Fibroblast of skin of right quadriceps (primary cell): Measurements from ENCODE around the gene UNC119.

Experiments used
- DNase-seq: peaks from one replicate; pipeline ENCODE4 v3.0.0-alpha.2; 2013

The UNC119 gene

DNA sequence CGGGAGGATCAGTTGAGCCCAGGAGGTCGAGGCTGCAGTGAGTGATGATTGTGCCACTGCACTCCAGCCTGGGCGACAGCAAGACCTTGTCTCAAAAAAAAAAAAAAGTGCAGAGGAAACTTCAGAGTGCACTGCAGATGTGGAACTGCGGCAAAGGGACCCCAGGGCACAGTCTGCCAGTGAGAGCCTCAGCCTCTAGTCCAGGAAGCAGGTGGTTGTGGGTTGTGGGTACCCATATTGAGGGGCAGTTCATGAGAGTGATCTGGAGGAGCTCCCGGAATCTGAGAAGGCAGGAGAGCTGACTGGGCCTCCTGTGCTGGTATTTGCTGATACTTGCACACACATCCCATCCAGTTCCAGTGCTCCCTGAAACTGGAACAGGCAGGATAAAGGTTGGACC is 33.2 kb downstream of the UNC119 start:
- DNase-seq: no peak

DNA sequence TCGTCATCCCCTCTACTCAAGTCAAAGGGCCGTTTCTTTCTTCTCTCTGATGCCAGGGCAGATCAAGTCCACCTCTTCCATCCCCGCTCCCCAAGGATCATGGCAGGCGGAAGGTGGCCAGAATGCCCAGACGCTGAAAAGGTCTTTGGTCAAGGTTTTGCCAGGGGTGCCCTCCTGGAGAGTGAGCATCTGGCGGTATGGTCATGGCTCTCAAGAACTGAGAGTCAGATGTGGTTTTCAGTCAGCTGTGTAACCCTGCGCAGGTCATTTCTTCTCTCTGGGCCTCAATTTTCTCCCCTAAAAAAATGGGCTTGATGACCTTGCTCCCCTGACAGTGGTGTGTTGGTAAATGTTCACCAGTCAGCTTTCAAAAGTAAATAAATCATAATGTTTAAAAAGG is 33.8 kb downstream of the UNC119 start:
- DNase-seq: no peak

DNA sequence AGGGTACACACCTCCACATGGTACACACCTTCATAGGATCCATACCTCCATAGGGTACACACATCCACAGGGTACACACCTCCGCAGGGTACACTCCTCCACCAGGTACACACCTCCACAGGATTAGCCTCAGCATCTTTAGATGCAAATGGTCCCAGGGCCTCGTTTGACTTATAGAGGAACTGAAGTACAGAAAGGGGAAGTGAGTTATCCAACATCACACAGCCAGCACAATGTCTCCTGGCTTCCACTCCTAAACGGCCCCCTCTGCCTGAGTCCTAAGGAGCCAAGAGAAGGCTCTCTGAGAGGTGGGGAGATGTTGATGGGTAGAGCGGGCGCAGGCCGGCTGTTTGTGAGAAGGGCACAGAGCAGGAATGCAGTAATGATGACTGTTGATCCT is 34.3 kb downstream of the UNC119 start:
- DNase-seq: no peak

DNA sequence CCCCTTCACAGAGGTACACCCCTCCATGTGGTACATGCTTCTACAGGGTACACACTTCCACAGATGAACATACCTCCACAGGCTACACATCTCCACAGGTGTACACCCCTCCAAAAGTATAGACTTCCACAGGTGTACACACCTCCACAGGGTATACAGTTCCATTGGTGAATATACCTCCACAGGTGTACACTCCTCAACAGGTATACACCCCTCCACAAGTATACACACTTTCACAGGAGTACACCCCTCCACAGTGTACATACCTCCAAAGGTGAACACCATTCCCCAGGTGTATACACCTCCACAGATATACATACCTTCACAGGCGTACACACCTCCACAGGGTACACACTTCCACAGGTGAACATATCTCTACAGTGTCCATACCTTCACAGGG is 36.9 kb downstream of the UNC119 start:
- no peak for DNase-seq

DNA sequence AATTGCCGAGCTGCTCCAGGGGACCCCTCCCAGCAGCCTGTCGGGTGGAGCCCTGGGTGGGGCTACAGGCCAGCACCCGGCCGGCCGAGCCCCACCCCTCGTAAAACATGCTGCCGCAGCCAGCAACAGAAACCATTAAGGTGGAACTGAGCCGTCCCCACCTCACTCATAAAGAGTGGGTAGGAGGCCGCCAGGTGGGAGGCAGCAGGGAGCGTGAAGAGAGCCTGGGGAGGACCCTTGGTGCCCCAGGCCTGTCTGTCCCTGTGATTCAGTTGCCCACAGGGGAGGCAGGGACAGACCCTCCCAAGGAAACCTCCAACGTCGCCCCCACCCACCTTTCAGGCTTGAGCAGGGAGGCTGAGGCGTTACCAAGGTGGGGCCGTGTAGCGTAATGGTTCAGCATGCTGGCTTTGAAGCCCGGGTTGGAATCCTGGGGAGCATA is 37.8 kb downstream of the UNC119 start:
- no peak for DNase-seq

DNA sequence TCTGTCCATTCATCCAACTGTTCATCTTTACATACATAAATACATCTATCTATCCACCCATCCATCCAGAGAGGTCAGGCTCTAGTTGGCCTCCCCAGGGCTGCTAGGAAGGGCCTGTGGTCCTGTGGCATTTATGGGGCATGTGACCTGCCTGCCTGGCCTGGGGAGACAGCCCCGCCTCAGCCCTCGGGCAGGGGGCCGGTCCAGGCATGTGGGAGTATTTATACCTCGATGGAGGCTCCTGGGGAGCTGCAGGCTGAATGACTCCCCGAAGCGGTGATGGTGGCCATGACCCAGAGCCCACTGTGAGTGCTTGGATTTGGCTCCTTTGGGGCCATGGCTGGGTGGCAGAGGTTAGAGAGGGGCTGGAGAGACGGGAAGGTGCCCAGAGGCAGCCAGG is 38.9 kb downstream of the UNC119 start:
- DNase-seq: no peak

DNA sequence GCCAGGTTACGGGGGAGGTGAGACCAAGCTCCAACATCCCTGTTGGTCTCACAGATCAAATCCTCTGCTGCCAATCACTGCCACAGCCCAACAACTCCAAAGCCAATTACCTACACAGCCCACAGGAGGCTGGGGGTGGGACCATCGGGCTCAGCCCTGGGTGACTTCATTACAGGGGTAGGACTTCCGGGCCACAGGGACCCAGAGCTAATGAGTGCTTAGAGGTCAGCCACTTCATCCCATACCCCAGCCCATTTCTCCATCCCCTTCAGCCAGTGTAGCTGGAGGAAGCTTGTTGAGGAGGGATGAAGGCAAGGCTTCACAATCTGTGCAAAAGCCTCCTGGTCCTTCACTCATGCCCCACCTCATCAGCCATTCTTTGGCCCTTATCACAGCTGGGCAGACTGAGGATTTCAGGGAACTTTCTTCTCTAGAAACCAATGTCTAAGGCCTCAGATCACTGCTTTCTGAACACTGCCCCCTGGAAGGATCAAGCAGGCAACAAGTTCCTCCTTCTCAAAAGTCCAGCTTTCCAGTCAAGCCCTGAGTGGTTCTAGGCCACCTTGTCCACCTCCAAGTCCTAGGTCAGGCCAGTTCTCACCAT is 40.5 kb downstream of the UNC119 start:
- no peak for DNase-seq

DNA sequence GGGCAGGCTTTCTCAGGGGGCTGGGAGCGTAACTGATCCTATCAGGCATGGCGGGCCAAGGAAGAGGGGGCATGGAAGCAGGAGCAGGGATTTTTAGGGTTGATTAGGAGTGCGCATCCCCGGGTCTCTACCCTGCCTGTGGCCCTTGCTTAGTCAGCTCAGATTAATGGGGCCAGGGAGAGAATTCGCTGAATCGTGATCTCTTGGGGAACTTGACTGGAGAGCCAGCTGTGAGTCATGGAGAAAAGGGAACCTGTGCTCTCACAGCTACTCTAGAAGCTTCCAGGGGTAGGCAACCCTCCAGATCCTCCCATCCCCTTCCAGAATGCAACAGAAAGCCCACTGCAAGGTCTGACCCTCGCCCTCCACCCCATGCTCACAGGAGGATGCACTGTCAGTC is 42.6 kb downstream of the UNC119 start:
- DNase-seq: no peak

DNA sequence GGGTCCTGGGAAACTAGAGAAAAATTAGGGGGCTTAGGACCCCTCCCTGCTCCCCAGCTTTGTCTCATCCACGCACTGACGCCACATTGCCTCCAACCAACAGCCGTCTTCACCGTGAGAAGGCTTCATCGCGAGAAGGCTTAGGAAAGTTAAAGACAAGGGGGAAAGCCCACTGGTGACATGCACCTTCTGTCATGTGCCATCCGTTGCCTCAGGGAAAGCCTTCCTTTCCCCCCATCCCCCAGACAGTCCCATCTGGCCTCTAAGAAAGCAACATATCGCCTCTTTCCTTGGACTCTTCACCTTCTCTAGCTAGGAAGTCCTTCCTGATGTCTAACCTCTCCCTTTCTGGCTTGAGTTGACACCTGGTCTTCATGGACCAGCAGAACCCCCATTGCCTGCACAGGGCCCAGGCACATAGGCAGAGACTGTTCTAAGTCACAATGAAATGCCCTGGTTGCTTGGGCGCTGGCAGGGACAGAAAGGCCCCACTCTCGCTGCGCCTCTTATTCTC is 44.2 kb downstream of the UNC119 start:
- no peak for DNase-seq

DNA sequence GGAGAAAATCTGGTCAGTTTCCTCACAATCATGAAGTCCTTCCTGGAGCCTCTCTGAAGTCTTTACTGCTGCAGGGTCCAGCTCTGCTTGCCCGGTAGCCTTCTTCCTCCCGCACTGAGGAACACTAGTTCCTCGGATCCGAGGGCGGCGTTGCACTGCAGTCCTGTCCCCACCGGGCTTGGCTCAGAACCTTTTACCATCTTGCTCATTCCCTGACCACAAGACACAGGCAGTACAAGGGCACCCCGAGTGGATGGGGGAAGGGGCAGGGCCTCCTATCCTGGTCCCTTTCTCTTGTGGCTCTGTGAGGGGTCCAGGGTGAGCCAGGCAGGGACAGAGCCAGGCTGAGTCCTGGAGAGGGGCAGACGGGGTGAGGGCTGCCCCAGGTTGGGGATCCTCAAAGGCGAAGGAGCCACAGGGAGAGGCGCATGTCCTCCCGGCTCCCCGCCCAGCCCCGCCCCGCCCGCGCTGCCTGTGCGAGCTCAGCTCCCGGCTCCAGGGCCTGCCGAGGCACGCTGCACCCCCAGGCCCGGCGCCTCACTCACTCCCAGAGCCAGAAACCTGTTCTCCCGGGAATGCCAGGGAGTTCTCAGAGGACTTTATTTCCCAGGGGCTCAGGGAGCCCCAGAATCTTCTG is 44.7 kb downstream of the UNC119 start:
- DNase-seq: no peak

DNA sequence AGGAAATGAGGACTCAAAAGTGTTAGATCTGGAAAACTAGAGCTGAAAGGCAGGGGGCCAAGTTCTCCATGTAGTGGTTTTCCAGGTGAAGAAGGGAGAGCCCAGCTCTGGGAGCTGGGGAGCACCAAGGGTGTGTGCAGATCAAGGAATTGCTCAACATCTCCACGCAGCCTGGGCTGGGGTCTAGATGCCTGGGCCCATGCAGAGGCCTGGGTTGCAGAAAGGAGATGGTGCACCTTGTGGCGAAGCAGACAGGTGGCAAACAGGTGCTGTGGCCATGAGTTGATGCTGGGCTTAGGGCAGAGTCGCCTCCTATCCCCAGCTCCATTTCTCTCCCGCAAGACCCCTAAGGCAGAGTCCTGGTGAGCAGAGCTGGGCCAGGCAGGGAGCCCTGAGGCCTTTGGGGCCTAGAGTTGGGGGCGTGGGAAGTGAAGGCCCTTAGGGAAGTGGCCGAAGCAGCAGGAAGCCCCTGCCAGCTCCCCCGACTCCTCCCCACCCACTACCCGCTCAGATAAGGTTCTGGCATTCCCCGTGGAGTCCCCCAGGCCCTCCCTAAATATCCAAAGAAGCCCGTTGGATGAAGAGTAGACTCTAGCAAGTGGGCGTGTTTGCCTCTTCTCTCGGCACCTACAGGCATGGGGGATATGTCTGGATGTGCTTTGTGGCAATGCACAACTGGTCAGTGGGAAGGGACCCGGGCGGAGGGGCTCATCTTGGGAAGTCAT is 45.5 kb downstream of the UNC119 start:
- no peak for DNase-seq

DNA sequence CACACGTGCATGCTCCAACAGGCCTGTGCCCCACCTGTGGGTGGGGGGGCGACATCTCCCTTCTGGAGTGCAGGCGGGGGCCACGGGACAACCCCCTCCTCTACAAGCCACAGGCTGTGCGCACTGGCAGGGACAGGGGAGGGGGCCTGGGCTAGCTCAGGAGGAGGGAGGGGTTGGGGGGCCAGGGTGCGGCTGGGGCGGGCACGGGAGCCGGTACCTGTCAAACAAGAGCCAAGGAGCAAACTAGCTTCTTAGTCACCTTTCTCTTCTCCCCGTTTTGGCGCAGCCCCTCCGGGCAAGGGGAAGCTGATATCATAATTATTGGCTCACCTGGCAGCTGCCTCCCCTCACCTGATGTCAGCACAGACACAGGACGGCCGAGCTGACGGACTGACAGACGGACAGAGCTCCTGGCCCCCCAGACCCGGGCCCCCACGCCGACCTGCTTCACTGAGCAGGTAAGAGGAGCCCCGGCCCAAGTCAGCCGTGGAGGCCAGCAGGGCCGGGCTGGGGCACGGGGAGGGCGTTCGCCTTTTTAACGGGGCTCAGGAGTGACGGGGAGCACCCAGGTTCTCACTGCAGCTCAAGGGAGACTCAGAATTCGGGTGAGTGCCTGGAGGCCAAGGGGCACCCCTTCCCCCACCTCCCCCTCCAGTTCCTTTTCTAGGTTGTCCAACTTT is 46.3 kb downstream of the UNC119 start, which contains the start of gene FOXN1:
Gene FOXN1, plus strand, starts transcription at position 363 of the 680 bp plus-strand sequence. CDS start 17,622 bp downstream, outside the sequence.
- DNase-seq: no peak

DNA sequence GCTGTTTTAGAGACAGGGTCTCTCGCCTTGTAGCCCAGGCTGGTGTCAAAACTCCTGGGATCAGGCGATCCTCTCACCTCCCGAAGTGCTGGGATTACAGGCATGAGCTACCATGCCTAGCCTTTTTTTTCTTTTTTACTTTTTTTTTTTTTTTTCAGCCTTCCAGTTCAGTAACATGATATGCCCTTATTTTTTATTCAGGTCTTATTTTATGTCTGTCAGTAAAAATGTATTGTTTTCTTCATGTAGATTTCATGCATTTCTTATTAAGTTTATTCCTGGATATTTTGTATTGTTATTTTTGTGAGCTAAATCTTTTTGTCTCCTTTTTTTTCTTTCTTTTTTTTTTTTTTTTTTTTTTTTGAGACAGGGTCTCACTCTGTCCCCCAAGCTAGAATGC is 49.0 kb downstream of the UNC119 start:
- no peak for DNase-seq

DNA sequence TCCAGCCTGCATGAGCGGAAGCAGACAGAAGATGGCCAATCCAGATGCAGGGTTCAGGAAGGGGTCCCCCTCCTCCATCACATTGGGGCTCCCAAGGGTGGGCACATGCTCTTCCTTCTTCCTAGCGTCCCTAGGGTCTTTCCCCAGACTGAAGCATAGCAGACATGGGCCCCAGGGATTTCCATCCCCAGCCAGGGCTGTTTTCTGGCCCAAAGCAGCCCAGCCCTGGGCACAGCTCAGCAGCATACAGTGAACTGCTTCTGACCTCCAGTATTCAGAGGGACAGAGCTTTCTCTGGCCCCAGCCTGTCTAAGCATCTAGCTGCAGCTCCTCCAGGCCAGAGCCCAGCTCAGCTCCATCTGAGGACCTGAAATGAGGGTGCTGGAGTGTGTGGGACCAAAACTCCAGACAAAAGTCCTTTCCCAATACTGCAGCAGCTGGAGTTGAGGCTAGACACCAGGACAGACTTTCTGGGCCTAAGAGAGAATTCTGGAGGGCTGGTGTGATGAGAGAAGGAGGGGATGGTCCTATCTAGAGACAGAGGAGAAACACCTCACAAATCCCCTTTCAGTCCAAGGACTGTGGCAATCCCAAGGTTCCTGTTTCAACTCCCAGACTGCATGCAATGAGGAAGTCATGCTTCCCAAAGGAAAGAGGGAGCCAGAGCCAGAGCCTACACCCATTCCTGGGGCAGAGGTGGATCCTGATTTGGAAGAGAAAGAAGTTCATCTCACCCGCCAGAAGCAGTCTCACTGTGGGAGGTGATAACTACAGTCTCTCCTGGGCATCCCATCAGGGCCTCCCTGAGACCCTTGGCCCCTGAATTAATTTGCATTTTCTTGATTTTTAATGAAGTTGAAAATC is 50.8 kb downstream of the UNC119 start:
- DNase-seq: no peak

DNA sequence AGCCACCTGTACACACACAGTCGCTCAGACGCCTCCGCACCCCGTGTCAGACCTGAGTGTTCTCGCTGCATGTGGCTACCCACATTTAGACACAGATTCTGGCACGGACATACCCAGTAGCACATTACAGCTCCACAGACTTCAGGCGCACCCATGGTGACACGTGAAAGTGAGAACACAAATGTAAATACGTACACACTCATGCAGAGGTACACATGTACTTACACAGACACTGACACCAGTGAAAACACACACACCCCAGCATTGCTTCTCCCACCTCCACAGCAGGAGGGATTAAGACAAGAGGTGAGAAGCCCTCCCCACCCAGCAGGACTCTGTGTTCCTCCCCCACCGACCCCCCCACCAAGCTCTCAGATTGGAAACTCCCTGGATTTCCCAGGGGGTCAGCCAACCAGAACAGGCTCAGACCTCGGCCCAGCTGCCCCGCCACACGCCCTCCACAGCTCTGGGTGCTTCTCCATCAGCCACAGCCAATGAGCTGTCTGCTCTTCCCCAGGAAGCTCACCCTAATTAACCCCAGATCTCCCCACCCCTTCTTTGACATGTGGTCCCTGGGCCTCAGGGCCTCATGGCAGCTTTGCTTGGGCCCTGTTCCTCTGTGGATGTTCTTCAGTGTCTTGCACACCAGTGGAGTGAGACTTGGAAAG is 51.6 kb downstream of the UNC119 start:
- DNase-seq: no peak

DNA sequence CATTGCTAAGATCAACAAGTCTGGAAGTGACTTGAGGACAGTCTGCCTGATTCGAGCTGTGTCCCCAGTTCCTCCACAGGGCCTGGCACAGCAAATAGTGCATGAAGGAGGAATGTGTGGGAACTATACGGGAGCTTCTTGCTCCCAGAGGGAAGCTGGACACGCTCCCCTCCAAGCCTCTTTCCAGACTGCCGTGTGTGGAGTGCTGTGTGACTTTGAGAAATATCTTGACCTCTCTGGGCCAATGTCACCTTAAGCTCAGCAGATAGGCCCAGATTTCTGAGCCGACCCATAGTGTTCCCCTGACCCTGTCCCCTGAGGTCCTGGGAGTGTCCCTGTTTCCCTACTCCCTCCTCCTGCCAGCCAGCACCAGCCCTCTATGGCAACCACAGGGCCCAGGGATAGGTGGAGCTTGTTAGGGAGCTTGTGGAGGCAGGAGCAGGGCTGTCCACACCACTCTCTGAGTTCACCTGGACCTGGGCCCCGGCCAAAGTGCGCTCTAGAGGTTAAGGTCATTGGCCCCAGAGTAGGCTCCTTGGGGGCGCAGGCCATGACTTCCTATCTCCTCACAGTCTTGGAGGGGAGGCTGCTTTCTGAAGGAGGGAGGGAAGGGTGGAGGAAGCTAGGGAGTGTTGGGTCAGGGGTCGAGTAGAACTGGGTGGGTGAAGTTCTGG is 52.6 kb downstream of the UNC119 start:
- no peak for DNase-seq

DNA sequence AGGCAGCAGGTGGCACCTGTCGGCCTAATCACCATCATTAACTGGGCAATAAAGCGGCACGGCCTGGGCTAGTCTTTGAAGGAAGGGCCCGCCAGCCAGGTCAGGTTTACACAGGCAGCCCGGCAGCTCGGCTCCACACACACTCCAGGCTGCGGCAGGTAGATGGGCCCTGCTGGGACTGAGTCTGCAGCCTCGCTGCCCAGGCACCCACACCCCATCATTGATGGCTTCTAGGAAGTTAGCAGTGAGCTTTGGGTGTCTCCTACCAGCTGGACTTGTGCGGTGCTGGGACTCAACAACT is 53.1 kb downstream of the UNC119 start:
- no peak for DNase-seq

DNA sequence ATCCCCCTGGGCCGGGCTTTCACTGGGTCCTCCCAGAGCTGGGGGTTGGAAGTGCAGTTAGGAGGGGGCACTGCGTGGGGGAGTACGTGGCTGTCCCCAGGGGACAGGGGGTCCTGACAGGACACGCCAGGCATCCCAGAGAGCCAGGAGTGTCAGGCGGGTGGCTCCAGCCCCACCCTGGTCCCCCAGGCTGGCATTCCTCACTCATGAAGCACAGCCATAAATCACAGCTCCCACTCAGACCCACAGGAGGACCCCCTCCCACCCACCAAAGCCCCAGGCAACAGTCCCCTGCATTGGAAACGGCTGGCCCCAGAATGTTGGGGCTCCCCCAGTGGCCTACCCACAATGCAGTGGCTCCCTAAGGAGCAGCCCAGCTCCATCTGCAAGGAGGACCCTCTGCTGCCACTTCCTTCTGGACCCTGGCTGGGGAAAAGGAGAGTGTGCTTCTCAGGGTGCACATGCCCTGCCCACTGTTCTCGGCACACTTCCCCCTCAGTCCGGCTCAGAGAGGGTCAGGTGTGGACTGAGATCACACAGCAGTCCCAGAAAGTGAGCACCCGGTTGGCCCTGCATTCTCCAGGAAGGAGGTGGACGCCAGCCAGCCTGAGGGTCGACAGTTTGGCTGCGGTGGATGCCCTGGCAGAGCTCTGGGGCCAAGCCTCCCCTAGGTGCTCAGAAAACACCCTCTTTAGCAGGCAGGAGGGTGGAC is 53.6 kb downstream of the UNC119 start:
- DNase-seq: no peak

DNA sequence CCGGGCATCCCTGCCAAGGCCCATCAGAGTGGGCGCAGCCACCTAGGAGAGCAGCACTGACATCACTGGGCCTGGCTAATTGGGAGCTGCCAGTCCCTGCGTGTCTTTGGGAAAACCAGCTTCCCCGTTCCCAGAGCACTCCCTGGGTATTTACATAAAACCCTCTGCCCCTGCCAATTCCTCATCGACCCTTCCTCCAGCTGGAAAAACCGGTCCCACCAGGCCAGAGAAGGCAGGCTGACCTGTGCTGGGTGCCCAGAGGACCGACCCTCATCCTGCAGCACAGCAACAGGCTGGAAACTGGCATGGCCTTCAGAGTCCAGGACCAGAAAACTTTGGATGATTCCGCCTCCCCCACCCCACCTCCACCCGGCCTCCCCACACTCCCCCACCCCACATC is 54.5 kb downstream of the UNC119 start:
- no peak for DNase-seq
